D721Med (cell line): ENCODE results near the gene SUGT1.
"Not testable (repeated sequence)": the region's sequence is repeated elsewhere in the genome, so short reads cannot be mapped to it uniquely, and the experiment has no call there.

ENCODE experiments used
- DNase-seq: peaks from one replicate; pipeline ENCODE4 v3.0.0; 2011; ENCODE audit warnings: low spot score; ENCODE audit not compliant: insufficient read length
- FAIRE-seq: peaks from 2 replicates; lab custom pipeline; 2011; peaks lifted over from hg19 to GRCh38; lab: Jason Lieb, UNC
- CTCF ChIP-seq: IDR thresholded peaks from 2 replicates; pipeline ENCODE4 v1.5.1; 2012; ENCODE audit warnings: mild to moderate bottlenecking, control low read depth; ENCODE audit not compliant: insufficient read depth; ENCODE audit errors: missing control alignments

Gene SUGT1

GRCh38 chr13:52617070-52618060, 35.3 kb upstream of the SUGT1 start:
- FAIRE-seq (no peak), DNase-seq (peak; percentile 68)
- no peak for TF ChIP-seq CTCF

- not testable (repeated sequence) for DNase-seq, FAIRE-seq
These were observed 21.4 kb upstream of the SUGT1 start for GRCh38 chr13:52631083-52631690.

DNA sequence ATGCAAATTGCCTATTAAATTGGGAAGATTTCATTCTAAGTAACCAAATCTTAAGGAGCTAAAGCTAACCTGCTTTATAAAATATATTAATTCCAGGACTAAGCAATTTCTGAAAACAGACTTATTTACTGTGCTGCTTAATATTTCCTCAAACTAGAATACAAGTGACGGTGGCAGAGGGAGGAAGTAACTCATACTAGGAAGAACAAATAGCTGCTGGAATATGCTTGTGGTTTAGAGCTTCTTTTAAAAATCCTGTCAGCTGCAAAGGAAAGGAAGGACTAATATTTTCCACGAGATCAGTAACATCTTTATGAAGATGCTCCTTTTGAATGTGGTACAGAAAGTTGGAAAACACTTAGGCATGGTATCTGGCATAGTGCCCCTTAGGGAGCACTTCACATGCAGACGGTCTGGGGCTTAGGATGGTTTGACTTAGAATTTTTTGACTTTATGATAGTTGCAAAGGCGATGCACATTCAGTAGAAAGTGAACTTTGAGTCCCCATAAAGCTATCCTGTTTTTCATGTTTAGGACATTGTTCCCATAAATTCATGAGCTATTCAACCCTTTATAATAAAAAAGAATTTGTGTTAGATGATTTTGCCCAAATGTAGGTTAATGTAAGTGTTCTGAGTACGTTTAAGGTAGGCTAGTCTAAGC, 13.8 kb upstream of the SUGT1 start:
- no peak for FAIRE-seq
- no peak for DNase-seq
- no peak for TF ChIP-seq CTCF

GRCh38 chr13:52642131-52642530, 10.5 kb upstream of the SUGT1 start, which contains the start of gene HNRNPA1L2:
Gene HNRNPA1L2, plus strand, starts transcription at chr13:52642431. Its CDS starts 62 bp downstream, at chr13:52642493.
- FAIRE-seq (no peak), DNase-seq (no peak)
- TF ChIP-seq CTCF: no peak

DNA sequence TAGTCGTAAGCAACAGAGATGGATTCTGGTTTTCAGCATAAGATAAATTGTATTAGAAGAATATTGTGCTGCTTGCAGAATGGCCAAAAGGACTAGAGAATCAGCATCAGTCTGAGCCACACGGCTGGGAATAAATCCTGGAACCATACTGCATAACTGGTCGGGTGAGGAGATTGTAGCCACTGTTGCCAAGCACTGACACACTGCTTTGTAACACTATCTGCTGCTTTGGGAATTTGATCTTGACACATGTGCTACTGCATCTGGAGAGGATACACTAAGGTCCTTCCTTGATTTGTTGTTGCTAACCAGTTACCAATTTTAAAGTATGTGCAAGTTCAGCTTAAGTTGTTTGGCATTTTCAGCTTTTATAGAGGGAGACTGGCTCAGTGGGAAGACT, 8.5 kb upstream of the SUGT1 start:
- TF ChIP-seq CTCF: no peak
- DNase-seq (no peak), FAIRE-seq (no peak)

GRCh38 chr13:52646967-52647366, 5.7 kb upstream of the SUGT1 start:
- no peak for FAIRE-seq
- TF ChIP-seq CTCF: no peak
- no peak for DNase-seq

GRCh38 chr13:52650731-52651130, 1.9 kb upstream of the SUGT1 start:
- TF ChIP-seq CTCF: no peak
- FAIRE-seq (no peak), DNase-seq (no peak)
